Immature natural killer cell (primary cell): Measurements from ENCODE around the gene SMIM22. TPM values are rescaled to one million over a fixed set of nuclear protein-coding genes. Genes with fewer than 3 reads are reported as not detected.
"Not testable (repeated sequence)": the region's sequence is repeated elsewhere in the genome, so short reads cannot be mapped to it uniquely, and the experiment has no call there.

Experiments used
- DNase-seq, 3 donors: peaks; one replicate each; pipeline ENCODE4 v3.0.0; 2022; ENCODE audit warnings: mixed read lengths in 1 of 3
- H3K27ac Mint-ChIP-seq, 6 donors: one replicate each; pipeline ENCODE4 v1.8.0; 2020; ENCODE audit warnings: mixed read lengths in 6 of 6, mild to moderate bottlenecking in 5 of 6, inconsistent platforms in 4 of 6, moderate library complexity in 3 of 6
- H3K27me3 Mint-ChIP-seq, 3 donors: one replicate each; pipeline ENCODE4 v1.8.0; 2020 to 2021; ENCODE audit warnings: low read depth in 3 of 3, mild to moderate bottlenecking in 3 of 3, mixed read lengths in 3 of 3, moderate library complexity in 3 of 3, inconsistent platforms in 1 of 3
- H3K36me3 Mint-ChIP-seq, 3 donors: one replicate each; pipeline ENCODE4 v1.8.0; 2020; ENCODE audit warnings: mixed read lengths in 3 of 3, inconsistent platforms in 2 of 3, mild to moderate bottlenecking in 2 of 3
- H3K4me1 Mint-ChIP-seq, 2 donors: one replicate each; pipeline ENCODE4 v1.8.0; 2020; ENCODE audit warnings: inconsistent platforms in 2 of 2, mild to moderate bottlenecking in 2 of 2, mixed read lengths in 2 of 2, moderate library complexity in 1 of 2
- H3K4me3 Mint-ChIP-seq, 5 donors: one replicate each; pipeline ENCODE4 v1.8.0; 2020; ENCODE audit warnings: mild to moderate bottlenecking in 5 of 5, mixed read lengths in 5 of 5, inconsistent platforms in 3 of 5, moderate library complexity in 3 of 5
- H3K9me3 Mint-ChIP-seq, 6 donors: one replicate each; pipeline ENCODE4 v1.8.0; 2020; ENCODE audit warnings: mild to moderate bottlenecking in 6 of 6, mixed read lengths in 6 of 6, inconsistent platforms in 4 of 6, moderate library complexity in 3 of 6
- polyA plus RNA-seq, 3 donors: library from polyadenylated mRNA; unstranded; fragments of 300-500 nt; fragmentation: Illumina TruSeq; gene quantifications; one replicate each; pipeline ENCODE4 v1.2.3, GENCODE V29; 2021

The SMIM22 gene
- polyA plus RNA-seq, 3 donors from 2014 or later = not detected

DNA sequence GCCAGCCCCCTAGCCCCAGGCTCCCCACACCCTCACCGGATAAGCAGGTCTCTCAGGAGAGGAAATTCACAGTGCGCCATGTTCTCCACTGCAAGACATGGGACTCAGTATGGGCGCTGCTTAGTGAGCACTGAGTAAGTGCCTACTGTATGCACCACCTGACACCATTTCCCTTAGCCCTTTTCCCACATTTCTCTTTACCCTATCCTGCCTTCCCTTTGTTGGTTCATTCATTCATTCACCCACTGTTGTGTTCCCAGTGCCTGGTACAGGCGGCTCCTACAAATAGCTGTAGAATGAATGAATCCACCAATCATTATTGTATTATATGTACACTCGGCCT, 17.1 kb upstream of the SMIM22 start:
- H3K4me1 Mint-ChIP-seq = no peaks in the 10 kb centered on the region
- no peak overlapping the region for H3K27ac Mint-ChIP-seq
- H3K9me3 Mint-ChIP-seq = no peaks in the 10 kb centered on the region
- no peak for DNase-seq
- H3K4me3 Mint-ChIP-seq = no peak overlapping the region
- peaks cover 1 to 4% (median 2%) of the 10 kb centered on the region in 3 donors for H3K27me3 Mint-ChIP-seq
- H3K36me3 Mint-ChIP-seq = no peaks in the 10 kb centered on the region

DNA sequence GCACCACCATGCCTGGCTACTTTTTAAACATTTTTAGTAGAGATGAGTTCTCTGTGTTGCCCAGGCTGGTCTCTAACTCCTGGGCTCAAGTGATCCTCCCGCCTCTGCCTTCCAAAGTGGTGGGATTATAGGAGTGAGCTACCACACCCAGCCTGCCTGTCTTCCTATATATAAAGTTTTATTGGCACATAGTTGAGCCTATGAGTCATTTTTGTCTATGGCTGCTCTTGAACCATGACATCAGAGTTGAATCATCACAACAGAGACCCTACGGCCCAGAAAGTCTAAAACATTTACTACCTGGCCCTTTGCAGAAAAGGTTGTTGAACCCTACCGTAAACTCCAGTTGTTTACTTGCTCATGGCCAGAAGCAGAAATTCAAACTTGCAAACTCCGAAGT, 14.9 kb upstream of the SMIM22 start:
- H3K9me3 Mint-ChIP-seq = no peaks in the 10 kb centered on the region
- DNase-seq = no peak
- H3K4me3 Mint-ChIP-seq = no peak overlapping the region
- no peaks in the 10 kb centered on the region for H3K4me1 Mint-ChIP-seq
- H3K27ac Mint-ChIP-seq = no peak overlapping the region
- no peaks in the 10 kb centered on the region for H3K36me3 Mint-ChIP-seq
- peaks cover 1 to 5% (median 4%) of the 10 kb centered on the region in 3 donors for H3K27me3 Mint-ChIP-seq

DNA sequence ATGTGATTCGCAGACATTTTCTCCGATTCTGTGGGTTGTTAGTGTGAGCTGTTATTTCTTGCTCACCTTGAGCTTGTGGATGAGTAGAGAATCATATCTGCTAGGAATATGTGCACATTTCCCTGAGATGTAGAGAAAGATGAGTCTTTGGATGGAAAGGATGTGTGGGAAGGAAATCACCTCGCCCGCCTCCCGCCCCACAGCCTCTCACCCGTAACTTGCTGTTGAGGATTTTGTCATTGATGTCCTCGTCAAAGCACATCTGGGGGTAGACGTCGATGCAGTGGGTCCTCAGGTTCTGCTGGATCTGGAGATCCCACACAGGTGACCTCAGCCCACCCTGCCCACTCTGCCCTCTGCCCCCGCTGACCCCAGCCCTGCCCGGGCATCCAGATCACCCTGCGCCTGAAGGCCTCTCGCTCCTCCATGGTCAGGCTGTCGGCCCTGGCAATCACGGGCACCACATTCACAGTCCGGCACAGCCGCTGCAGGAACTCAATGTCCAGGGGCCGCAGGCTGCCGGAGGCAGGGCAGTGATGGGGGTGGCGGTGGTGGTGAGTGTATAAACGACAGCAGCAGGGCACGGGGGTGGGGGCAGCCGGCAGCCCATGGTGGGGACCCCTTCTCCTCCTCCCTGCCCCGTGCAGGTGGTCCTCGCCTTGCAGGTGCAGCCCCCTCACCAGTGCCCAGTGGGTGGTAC, 11.8 kb upstream of the SMIM22 start:
- no peak overlapping the region for H3K4me3 Mint-ChIP-seq
- H3K9me3 Mint-ChIP-seq = no peaks in the 10 kb centered on the region
- H3K27me3 Mint-ChIP-seq = peaks cover 3 to 5% (median 4%) of the 10 kb centered on the region in 3 donors
- no peaks in the 10 kb centered on the region for H3K4me1 Mint-ChIP-seq
- H3K27ac Mint-ChIP-seq = no peak overlapping the region
- DNase-seq = no peak
- H3K36me3 Mint-ChIP-seq = no peaks in the 10 kb centered on the region

DNA sequence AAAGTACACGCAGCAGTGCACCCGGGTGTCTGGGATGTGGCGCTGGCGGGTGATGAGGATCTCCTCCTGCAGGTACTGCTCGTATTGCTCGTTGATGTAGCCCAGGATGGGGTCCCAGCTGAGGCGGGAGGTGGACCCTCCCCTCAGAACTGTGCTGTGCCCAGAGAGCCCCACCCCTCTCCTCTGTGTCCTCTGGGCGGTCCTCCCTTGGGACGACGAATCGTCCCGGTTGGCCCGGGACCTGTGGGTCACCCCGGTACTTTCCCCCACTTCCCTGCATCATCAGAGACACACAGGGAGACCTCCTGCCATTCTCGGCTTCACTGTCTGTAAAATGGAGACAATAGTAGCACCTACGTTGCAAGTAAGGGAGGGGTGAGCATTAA, 11.2 kb upstream of the SMIM22 start:
- H3K27ac Mint-ChIP-seq = no peak overlapping the region
- no peaks in the 10 kb centered on the region for H3K4me1 Mint-ChIP-seq
- H3K27me3 Mint-ChIP-seq = peaks cover 3 to 7% (median 4%) of the 10 kb centered on the region in 3 donors
- no peaks in the 10 kb centered on the region for H3K9me3 Mint-ChIP-seq
- no peak for DNase-seq
- H3K36me3 Mint-ChIP-seq = no peaks in the 10 kb centered on the region
- no peak overlapping the region for H3K4me3 Mint-ChIP-seq

DNA sequence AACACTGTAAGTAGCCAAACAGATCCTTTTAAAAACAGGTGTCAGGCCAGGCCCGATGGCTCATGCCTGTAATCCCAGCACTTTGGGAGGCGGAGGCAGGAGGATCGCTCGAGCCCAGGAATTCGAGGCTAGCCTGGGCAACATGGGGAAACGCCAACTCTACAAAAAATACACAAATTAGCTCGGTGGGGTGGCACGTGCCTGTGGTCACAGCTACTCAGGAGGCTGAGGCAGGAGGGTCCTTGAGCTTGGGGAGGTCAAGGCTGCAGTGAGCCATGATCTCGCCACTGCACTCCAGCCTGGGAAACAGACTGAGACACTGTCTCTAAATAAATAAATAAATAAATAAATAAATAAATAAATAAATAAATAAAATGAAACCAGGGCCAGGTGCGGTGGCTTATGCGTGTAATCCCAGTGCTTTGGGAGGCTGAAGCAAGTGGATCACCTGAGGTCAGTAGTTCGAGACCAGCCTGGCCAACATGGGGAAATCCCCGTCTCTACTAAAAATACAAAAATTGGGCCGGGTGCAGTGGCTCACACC, 10.7 kb upstream of the SMIM22 start:
- H3K9me3 Mint-ChIP-seq, H3K36me3 Mint-ChIP-seq, H3K27ac Mint-ChIP-seq, H3K4me1 Mint-ChIP-seq, H3K4me3 Mint-ChIP-seq, H3K27me3 Mint-ChIP-seq, DNase-seq: not testable (repeated sequence)

DNA sequence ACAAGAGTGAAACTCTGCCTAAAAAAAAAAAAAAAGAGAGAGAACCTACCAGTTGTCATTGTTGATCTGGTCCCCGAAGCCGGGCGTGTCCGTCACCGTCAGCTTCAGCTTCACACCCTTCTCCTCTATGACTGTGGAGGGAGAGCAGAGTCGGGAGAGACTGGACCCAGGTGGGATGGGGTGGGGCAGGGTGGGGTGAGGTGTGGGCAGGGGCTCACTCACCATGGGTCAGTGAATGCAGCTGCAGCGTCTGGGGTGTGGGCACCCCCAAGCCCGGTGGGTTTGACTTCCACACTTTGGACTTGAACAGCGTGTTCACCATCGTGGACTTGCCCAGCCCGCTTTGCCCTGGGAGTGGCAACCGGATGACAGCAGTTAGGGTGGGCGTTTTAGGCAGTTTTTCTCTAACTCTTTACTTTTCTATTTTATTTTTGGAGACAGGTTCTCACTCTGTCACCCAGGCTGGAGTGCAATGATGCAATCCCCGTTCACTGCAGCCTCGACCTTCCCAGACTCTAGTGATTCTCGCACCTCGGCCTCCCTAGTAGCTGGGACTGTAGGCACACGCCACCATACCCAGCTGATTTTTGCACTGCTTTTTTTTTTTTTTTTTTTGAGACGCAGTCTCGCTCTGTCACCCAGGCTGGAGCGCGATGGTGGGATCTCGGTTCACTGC, 9.3 kb upstream of the SMIM22 start:
- H3K4me3 Mint-ChIP-seq = no peak overlapping the region
- H3K36me3 Mint-ChIP-seq = no peaks in the 10 kb centered on the region
- H3K27ac Mint-ChIP-seq = no peak overlapping the region
- no peaks in the 10 kb centered on the region for H3K4me1 Mint-ChIP-seq
- DNase-seq = no peak
- peaks cover 2 to 8% (median 4%) of the 10 kb centered on the region in 3 donors for H3K27me3 Mint-ChIP-seq
- no peaks in the 10 kb centered on the region for H3K9me3 Mint-ChIP-seq

DNA sequence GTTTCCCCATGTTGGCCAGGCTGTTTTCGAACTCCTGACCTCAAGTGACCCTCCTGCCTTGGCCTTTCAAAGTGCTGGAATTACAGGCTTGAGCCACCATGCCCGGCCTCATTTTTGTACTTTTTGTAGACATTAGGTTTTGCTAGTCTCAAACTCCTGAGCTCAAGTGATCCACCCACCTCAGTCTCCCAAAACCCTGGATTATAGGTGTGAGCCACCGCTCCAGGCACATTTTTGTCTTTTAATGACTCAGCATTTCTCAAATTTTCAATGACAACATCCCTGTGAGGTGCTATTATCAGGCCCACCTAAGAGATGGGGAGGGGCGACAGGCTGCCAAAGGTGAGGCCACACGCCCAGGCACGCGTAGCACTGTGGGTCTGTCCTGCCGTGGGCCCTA, 8.1 kb upstream of the SMIM22 start:
- H3K27me3 Mint-ChIP-seq = peaks cover 2 to 8% (median 4%) of the 10 kb centered on the region in 3 donors
- H3K4me1 Mint-ChIP-seq = no peaks in the 10 kb centered on the region
- no peak for DNase-seq
- H3K9me3 Mint-ChIP-seq = no peaks in the 10 kb centered on the region
- H3K36me3 Mint-ChIP-seq = no peaks in the 10 kb centered on the region
- no peak overlapping the region for H3K4me3 Mint-ChIP-seq
- H3K27ac Mint-ChIP-seq = no peak overlapping the region

DNA sequence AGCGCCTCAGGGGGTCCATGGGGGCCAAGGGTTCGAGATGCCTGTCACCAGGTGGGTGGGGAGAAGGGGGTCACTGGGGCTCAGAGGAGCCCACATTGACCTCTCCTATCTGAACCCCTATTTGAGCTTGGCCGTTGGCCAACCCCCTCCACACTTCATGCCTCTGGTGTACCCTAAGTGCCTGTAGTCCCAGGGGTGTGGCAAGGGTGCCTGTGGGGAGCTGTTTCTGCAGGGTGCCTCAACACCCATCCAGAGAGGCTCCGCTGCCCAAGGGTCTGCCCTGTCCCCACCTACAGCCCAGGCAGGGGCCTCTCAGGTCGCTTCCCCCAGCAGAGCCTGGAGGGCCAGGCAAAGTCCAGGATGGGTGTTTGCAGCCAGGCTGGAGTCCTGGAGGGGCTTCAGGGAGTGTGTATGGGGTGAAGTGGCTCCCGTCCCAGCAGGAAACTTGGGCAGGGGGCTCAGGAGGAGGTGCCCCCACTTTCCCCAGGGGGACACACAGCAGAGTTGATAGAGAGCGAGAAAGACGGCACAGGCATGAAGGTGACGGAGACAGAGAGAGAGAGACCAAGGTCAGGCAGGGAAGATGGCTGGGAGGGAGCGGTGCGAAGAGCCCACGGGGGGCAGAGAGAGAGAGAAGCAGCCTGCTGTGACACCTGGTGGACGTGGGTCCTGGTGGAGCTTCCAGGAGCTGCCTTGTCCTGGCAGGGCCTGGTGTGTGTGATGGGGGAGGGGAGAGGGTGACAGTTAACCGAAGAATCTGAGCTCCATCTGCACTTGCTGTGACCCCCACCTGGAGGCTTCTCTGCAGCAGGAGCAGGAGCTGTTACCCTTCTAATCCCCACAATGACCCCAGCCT, 7.3 kb upstream of the SMIM22 start, which contains the start of gene SEPTIN12:
Gene SEPTIN12, minus strand, starts transcription at position 719 of the 856 bp plus-strand sequence. Its CDS starts 700 bp downstream, at position 19.
- H3K9me3 Mint-ChIP-seq = no peaks in the 10 kb centered on the region
- no peaks in the 10 kb centered on the region for H3K4me1 Mint-ChIP-seq
- H3K27me3 Mint-ChIP-seq = peaks cover 2 to 8% (median 4%) of the 10 kb centered on the region in 3 donors
- no peak within 1 kb of the TSS for H3K27ac Mint-ChIP-seq
- no peak for DNase-seq
- no peaks in the 10 kb centered on the region for H3K36me3 Mint-ChIP-seq
- no peak within 1 kb of the TSS for H3K4me3 Mint-ChIP-seq

DNA sequence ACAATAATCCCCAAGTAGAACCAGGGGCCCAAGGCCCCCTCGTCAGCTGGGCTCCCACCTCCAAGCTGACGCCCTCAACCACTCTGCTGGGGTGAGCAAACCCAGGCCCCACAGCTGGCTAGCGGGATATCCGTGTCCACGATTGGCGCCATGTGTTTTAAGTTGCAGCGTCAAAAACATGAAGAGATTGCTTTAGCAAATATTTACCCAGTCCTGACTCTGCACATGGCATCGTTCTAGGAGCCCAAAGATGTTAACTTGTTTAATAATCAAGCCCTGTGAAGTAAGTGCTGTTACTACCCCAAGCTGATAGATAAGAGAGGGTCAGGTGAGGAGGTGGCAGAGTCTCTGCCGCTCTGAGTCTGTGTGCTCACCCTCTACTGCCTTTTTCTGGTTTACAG, 6.7 kb upstream of the SMIM22 start:
- Mint-ChIP-seq H3K27ac (no peak overlapping the region), H3K9me3 (no peaks in the 10 kb centered on the region), H3K4me3 (no peak overlapping the region), H3K4me1 (no peaks in the 10 kb centered on the region), H3K36me3 (no peaks in the 10 kb centered on the region), H3K27me3 (peaks cover 0 to 8% (median 3%) of the 10 kb centered on the region in 3 donors)
- DNase-seq = no peak

DNA sequence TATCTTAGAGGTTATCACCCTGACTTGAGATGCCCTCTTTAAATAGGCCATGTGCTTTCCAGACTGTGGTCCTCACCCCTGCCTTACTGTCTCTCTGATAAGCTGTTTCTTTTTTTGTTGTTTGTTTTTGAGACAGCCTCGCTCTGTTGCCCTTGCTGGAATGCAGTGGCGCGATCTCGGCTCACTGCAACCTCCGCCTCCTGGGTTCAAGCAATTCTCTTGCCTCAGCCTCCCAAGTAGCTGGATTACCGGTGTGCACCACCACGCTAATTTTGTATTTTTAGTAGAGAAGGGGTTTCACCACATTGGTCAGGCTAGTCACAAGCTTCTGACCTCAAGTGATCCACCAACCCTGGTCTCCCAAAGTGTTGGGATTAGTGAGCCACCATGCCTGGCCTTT, 6.3 kb upstream of the SMIM22 start:
- Mint-ChIP-seq H3K4me3 (no peak overlapping the region), H3K27me3 (peaks cover 0 to 8% (median 3%) of the 10 kb centered on the region in 3 donors), H3K4me1 (no peaks in the 10 kb centered on the region), H3K9me3 (no peaks in the 10 kb centered on the region), H3K36me3 (no peaks in the 10 kb centered on the region), H3K27ac (no peak overlapping the region)
- no peak for DNase-seq

DNA sequence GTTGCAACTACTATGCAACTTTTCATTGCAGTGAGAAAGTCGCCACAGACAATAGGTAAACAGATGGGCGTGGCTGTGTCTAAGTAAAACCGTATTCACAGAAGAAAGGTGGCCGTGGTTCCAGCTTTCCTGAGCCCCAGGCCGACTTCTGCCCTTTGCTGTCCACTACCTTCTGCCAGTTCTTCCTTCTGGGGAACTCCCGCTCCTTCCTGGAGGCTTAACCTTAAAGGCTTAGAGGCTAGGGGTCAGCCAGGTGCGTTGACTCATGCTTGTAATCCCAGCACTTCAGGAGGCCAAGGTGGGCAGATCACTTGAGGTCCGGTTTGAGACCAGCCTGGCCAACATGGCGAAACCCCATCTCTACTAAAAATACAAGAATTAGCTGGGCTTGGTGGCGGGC, 4.9 kb upstream of the SMIM22 start:
- no peak for DNase-seq
- Mint-ChIP-seq H3K36me3 (no peaks in the 10 kb centered on the region), H3K4me3 (no peak overlapping the region), H3K9me3 (no peaks in the 10 kb centered on the region), H3K27me3 (peaks cover 0 to 5% (median 3%) of the 10 kb centered on the region in 3 donors), H3K27ac (no peak overlapping the region), H3K4me1 (no peaks in the 10 kb centered on the region)

DNA sequence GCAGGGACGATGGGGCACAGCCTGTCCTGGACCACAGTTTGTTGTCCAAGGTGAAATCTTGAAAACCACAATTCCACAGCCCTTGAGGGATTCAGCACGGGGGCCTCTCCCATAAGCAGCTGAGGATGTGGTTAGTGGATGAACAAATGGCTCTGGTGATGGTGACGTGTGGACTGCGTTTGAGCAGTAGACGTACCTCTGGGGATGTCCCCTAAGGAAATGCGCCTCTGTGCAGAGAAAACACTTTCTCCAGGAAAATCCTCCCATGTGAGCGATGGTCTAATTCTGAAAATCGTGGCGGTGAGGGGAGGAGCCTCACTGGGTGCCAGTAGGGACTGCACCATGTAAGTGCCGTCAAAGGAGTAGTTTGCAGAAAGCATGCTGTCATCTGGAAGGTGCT, 4.3 kb upstream of the SMIM22 start:
- H3K27ac Mint-ChIP-seq = no peak overlapping the region
- no peak overlapping the region for H3K4me3 Mint-ChIP-seq
- H3K36me3 Mint-ChIP-seq = no peaks in the 10 kb centered on the region
- no peaks in the 10 kb centered on the region for H3K4me1 Mint-ChIP-seq
- no peaks in the 10 kb centered on the region for H3K9me3 Mint-ChIP-seq
- H3K27me3 Mint-ChIP-seq = peaks cover 0 to 5% (median 3%) of the 10 kb centered on the region in 3 donors
- DNase-seq = no peak

DNA sequence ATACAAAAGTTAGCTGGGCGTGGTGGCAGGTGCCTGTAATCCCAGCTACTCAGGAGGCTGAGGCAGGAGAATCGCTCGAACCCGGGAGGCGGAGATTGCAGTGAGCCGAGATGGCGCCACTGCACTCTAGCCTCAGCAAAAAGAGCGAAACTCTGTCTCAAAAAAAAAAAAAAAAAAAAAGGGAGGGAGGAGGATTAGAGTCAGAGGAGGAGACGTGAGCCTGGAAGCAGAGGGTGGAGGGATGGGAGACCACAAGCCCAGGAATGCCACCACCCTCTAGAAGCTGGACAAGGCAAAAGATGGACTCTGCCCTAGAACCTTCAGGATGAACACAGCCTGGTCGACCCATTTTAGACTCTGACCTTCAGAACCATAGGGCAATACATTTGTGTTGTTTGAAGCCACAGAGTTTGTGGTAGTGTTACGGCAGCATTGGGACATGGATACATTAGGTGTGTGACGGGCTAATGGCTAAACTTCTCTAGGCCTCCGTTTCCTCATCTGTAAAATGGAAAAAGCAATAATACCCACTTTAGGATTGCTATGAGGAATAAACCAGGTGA, 2.1 kb upstream of the SMIM22 start:
- no peak overlapping the region for H3K4me3 Mint-ChIP-seq
- H3K4me1 Mint-ChIP-seq = no peaks in the 10 kb centered on the region
- no peaks in the 10 kb centered on the region for H3K9me3 Mint-ChIP-seq
- DNase-seq = no peak
- peaks cover 0 to 5% (median 2%) of the 10 kb centered on the region in 3 donors for H3K27me3 Mint-ChIP-seq
- no peak overlapping the region for H3K27ac Mint-ChIP-seq
- H3K36me3 Mint-ChIP-seq = no peaks in the 10 kb centered on the region
